Measurements from ENCODE around the gene PLOD2.

DNA sequence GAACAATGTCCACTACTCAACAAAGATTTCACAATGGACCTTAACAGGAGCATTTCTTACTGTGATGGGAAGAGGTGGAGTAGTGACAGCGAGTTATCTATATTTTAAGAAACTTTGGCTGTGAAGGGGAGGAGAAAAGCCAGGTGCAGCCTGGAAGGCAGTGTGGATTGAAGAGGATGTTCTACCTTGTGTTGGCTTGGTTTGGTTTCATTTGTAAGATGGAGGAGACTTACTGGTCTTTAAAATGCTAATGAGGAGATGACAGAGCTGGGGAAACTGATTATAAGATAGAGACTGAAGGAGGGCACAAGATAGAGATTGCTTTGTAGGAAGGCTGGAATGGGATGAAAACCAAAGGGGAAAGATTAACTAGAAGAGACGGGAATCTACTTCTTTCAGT, 59.4 kb downstream of the PLOD2 start:
- TF ChIP-seq, protein P1, sequence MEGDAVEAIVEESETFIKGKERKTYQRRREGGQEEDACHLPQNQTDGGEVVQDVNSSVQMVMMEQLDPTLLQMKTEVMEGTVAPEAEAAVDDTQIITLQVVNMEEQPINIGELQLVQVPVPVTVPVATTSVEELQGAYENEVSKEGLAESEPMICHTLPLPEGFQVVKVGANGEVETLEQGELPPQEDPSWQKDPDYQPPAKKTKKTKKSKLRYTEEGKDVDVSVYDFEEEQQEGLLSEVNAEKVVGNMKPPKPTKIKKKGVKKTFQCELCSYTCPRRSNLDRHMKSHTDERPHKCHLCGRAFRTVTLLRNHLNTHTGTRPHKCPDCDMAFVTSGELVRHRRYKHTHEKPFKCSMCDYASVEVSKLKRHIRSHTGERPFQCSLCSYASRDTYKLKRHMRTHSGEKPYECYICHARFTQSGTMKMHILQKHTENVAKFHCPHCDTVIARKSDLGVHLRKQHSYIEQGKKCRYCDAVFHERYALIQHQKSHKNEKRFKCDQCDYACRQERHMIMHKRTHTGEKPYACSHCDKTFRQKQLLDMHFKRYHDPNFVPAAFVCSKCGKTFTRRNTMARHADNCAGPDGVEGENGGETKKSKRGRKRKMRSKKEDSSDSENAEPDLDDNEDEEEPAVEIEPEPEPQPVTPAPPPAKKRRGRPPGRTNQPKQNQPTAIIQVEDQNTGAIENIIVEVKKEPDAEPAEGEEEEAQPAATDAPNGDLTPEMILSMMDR (conservative IDR thresholded peaks at IDR 0.05; ENCODE audit: low read depth, low read length): no peak
- no peak for TF ChIP-seq POLR2A (IDR thresholded peaks at IDR 0.05; ENCODE audit: low read depth, low read length)
- TF ChIP-seq RFX5 (IDR thresholded peaks at IDR 0.05; ENCODE audit: low read depth, low read length): no peak
- no peak for TF ChIP-seq CHD1 (IDR thresholded peaks at IDR 0.05; ENCODE audit: low read depth, low read length)
- TF ChIP-seq SMC3 (IDR thresholded peaks at IDR 0.05; ENCODE audit: low read depth, low read length): no peak

All from IMR-90 (cell line).